ENCODE data around the gene PRCD. TPM values are rescaled to one million over a fixed set of nuclear protein-coding genes. Genes with fewer than 3 reads are reported as not detected.

PRCD gene
- polyA plus RNA-seq, 1 donor from 2014 or later = 22.5 TPM

DNA sequence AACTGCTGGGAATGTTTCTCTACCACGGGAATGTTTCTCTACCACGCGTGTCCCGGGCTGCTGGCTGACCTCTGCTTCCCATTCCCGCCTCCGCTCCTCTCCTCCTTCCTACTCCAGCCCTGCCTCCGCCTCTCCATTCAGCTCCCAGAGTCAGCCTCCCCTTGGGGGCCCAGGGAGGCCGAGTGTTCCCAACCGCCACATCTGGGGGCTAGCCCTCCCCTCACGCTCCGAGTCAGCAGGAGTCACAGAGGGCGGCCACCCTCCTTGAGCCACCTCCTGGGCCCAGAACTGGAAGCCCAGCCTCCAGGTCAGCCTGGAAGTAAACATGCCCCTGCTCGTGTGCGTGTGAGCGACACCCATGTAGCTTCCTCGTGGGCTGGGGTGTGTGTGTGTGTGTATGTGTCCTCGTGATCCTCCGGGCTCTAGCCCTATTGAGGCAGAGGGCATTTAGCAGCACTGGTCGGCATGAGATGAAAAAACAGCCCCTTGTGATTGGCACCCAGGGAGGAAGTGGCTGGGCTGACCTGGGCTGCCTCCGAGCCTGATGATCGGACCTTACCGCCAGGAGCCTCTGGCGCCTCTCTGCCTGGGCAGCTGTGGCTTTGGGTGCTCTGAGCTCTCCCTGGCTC is 9.6 kb upstream of the PRCD start:
- Histone ChIP-seq H3K4me2 (ENCODE audit: low read length) (no peak overlapping the region), H3K4me3 (ENCODE audit: low read length) (no peak overlapping the region), H3K9me2 (ENCODE audit: insufficient read depth, low read length) (no peaks in the 10 kb centered on the region), H3K36me3 (ENCODE audit: insufficient read depth, low read length) (no peaks in the 10 kb centered on the region), H2AFZ (ENCODE audit: low read depth, low read length) (no peak overlapping the region), H3K27ac (ENCODE audit: low read length) (no peak overlapping the region), H3K79me2 (replicated peaks; ENCODE audit: insufficient read depth, low read length) (no peaks in the 10 kb centered on the region), H4K20me1 (ENCODE audit: insufficient read depth) (no peaks in the 10 kb centered on the region), H3K27me3 (ENCODE audit: insufficient read depth, low read depth, low read length) (no peaks in the 10 kb centered on the region), H3K9ac (ENCODE audit: low read length) (no peak overlapping the region), H3K9me3 (ENCODE audit: low read length) (no peaks in the 10 kb centered on the region), H3F3A (ENCODE audit: insufficient read depth, low read length, poor library complexity, severe bottlenecking) (no peaks in the 10 kb centered on the region)
- TF ChIP-seq, protein P1, sequence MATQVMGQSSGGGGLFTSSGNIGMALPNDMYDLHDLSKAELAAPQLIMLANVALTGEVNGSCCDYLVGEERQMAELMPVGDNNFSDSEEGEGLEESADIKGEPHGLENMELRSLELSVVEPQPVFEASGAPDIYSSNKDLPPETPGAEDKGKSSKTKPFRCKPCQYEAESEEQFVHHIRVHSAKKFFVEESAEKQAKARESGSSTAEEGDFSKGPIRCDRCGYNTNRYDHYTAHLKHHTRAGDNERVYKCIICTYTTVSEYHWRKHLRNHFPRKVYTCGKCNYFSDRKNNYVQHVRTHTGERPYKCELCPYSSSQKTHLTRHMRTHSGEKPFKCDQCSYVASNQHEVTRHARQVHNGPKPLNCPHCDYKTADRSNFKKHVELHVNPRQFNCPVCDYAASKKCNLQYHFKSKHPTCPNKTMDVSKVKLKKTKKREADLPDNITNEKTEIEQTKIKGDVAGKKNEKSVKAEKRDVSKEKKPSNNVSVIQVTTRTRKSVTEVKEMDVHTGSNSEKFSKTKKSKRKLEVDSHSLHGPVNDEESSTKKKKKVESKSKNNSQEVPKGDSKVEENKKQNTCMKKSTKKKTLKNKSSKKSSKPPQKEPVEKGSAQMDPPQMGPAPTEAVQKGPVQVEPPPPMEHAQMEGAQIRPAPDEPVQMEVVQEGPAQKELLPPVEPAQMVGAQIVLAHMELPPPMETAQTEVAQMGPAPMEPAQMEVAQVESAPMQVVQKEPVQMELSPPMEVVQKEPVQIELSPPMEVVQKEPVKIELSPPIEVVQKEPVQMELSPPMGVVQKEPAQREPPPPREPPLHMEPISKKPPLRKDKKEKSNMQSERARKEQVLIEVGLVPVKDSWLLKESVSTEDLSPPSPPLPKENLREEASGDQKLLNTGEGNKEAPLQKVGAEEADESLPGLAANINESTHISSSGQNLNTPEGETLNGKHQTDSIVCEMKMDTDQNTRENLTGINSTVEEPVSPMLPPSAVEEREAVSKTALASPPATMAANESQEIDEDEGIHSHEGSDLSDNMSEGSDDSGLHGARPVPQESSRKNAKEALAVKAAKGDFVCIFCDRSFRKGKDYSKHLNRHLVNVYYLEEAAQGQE (IDR thresholded peaks at IDR 0.05; ENCODE audit: borderline replicate concordance) = no peak
- TF ChIP-seq MXI1 (conservative IDR thresholded peaks at IDR 0.05; ENCODE audit: poor library complexity, severe bottlenecking) (no peak), SMC3 (conservative IDR thresholded peaks at IDR 0.05; ENCODE audit: poor library complexity) (no peak), EP300 (conservative IDR thresholded peaks at IDR 0.05; ENCODE audit: poor library complexity, severe bottlenecking) (no peak), RAD21 (conservative IDR thresholded peaks at IDR 0.05) (no peak), EZH2 (IDR thresholded peaks at IDR 0.05; ENCODE audit: borderline replicate concordance, insufficient read depth, low read length, poor library complexity, severe bottlenecking) (no peak), TAF1 (IDR thresholded peaks at IDR 0.05; ENCODE audit: low read depth) (no peak), POLR2AphosphoS5 (IDR thresholded peaks at IDR 0.05) (no peak)
- TF ChIP-seq, protein P2, sequence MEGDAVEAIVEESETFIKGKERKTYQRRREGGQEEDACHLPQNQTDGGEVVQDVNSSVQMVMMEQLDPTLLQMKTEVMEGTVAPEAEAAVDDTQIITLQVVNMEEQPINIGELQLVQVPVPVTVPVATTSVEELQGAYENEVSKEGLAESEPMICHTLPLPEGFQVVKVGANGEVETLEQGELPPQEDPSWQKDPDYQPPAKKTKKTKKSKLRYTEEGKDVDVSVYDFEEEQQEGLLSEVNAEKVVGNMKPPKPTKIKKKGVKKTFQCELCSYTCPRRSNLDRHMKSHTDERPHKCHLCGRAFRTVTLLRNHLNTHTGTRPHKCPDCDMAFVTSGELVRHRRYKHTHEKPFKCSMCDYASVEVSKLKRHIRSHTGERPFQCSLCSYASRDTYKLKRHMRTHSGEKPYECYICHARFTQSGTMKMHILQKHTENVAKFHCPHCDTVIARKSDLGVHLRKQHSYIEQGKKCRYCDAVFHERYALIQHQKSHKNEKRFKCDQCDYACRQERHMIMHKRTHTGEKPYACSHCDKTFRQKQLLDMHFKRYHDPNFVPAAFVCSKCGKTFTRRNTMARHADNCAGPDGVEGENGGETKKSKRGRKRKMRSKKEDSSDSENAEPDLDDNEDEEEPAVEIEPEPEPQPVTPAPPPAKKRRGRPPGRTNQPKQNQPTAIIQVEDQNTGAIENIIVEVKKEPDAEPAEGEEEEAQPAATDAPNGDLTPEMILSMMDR (IDR thresholded peaks at IDR 0.05; ENCODE audit: poor library complexity, severe bottlenecking) = no peak

DNA sequence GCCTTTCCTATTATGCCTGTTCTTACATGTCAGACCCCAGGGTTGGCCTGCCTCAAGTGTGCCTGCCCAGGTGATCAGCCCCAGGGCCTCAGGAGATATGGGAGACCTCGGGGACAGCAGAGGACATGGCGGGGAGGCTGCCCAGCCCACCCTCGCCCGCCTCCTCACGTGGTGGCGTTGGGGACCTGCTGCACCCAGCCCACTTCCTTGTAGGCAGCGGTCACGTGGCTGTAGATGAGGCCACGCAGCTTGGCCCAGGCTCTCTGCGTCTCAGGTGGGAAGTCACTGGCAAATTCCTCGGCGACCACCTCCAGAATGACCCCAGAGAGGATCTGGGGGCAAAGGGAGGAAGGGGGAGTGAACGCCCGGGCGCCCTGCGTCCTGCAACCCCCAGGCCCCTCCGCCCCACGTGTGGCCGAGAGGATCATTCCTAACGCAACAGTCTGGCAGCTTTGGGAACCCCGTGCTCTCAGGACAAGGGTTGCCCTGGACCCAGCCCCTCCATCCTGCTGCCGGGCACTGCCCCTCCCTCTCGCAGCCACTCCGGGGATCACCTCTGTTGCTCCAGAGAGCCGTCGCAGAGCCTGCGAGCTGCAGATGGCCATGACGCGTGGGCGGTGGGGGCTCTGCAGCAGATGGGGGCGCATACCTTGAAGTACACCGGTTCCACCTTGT is 8.9 kb upstream of the PRCD start:
- H3K9me2 ChIP-seq (ENCODE audit: insufficient read depth, low read length) = no peaks in the 10 kb centered on the region
- H3K4me2 ChIP-seq (ENCODE audit: low read length) = no peak overlapping the region
- H4K20me1 ChIP-seq (ENCODE audit: insufficient read depth) = no peaks in the 10 kb centered on the region
- no peak overlapping the region for H3K4me3 ChIP-seq (ENCODE audit: low read length)
- H3K27ac ChIP-seq (ENCODE audit: low read length) = no peak overlapping the region
- no peaks in the 10 kb centered on the region for H3K36me3 ChIP-seq (ENCODE audit: insufficient read depth, low read length)
- TF ChIP-seq, protein P1 (IDR thresholded peaks at IDR 0.05; ENCODE audit: borderline replicate concordance) = no peak
- TF ChIP-seq SMC3 (conservative IDR thresholded peaks at IDR 0.05; ENCODE audit: poor library complexity) (no peak), POLR2AphosphoS5 (IDR thresholded peaks at IDR 0.05) (no peak), RAD21 (conservative IDR thresholded peaks at IDR 0.05) (no peak), MXI1 (conservative IDR thresholded peaks at IDR 0.05; ENCODE audit: poor library complexity, severe bottlenecking) (no peak), EZH2 (IDR thresholded peaks at IDR 0.05; ENCODE audit: borderline replicate concordance, insufficient read depth, low read length, poor library complexity, severe bottlenecking) (no peak), EP300 (conservative IDR thresholded peaks at IDR 0.05; ENCODE audit: poor library complexity, severe bottlenecking) (no peak), TAF1 (IDR thresholded peaks at IDR 0.05; ENCODE audit: low read depth) (no peak)
- TF ChIP-seq, protein P2 (IDR thresholded peaks at IDR 0.05; ENCODE audit: poor library complexity, severe bottlenecking) = no peak
- no peaks in the 10 kb centered on the region for H3F3A ChIP-seq (ENCODE audit: insufficient read depth, low read length, poor library complexity, severe bottlenecking)
- H3K79me2 ChIP-seq (replicated peaks; ENCODE audit: insufficient read depth, low read length) = no peaks in the 10 kb centered on the region
- peaks cover 4% of the 10 kb centered on the region for H3K27me3 ChIP-seq (ENCODE audit: insufficient read depth, low read depth, low read length)
- no peaks in the 10 kb centered on the region for H3K9me3 ChIP-seq (ENCODE audit: low read length)
- H3K9ac ChIP-seq (ENCODE audit: low read length) = no peak overlapping the region
- no peak overlapping the region for H2AFZ ChIP-seq (ENCODE audit: low read depth, low read length)
